Lung (tissue), 12 donors: Measurements from ENCODE around the gene MCRIP2. TPM values are rescaled to one million over a fixed set of nuclear protein-coding genes. Genes with fewer than 3 reads are reported as not detected.

Source experiments
- ATAC-seq: fragments of 200-7000 bp; cut with Tn5 transposase; one replicate; pipeline ENCODE4 v1.9.1; 2020; ENCODE audit warnings: moderate number of reproducible peaks; ENCODE audit not compliant: insufficient read depth, low FRiP score
- DNase-seq, 3 donors: peaks; one replicate each; pipeline ENCODE4 v3.0.0-alpha.2; 2013 to 2017
- H3K27ac ChIP-seq, 2 donors: one replicate each; pipeline ENCODE4 v1.5.1; 2013; ENCODE audit warnings: mild to moderate bottlenecking in 2 of 2, moderate library complexity in 2 of 2, control low read depth in 1 of 2, inconsistent platforms in 1 of 2, low read depth in 1 of 2, low read length in 1 of 2
- H3K27me3 ChIP-seq, 3 donors: one replicate each; pipeline ENCODE4 v1.5.1; 2013; ENCODE audit warnings: low read length in 2 of 3; ENCODE audit not compliant: control insufficient read depth in 3 of 3, insufficient read depth in 3 of 3
- H3K36me3 ChIP-seq, 4 donors: one replicate each; pipeline ENCODE4 v1.5.1; 2013; ENCODE audit warnings: low read length in 4 of 4, mild to moderate bottlenecking in 1 of 4, moderate library complexity in 1 of 4; ENCODE audit not compliant: control insufficient read depth in 4 of 4, insufficient read depth in 4 of 4
- H3K4me1 ChIP-seq, 5 donors: one replicate each; pipeline ENCODE4 v1.5.1; 2013; ENCODE audit warnings: low read length in 5 of 5, mild to moderate bottlenecking in 2 of 5, moderate library complexity in 1 of 5; ENCODE audit not compliant: control insufficient read depth in 5 of 5, insufficient read depth in 5 of 5
- H3K4me3 ChIP-seq: one replicate; pipeline ENCODE4 v1.5.1; 2013; ENCODE audit warnings: mild to moderate bottlenecking, control low read depth, moderate library complexity
- H3K9ac ChIP-seq, 2 donors: one replicate each; pipeline ENCODE4 v1.5.1; 2013; ENCODE audit warnings: low read length in 2 of 2, control low read depth in 1 of 2; ENCODE audit not compliant: insufficient read depth in 1 of 2
- H3K9me3 ChIP-seq, 4 donors: one replicate each; pipeline ENCODE4 v1.5.1; 2013; ENCODE audit warnings: low read length in 3 of 4, mild to moderate bottlenecking in 1 of 4, moderate library complexity in 1 of 4; ENCODE audit not compliant: control insufficient read depth in 4 of 4, insufficient read depth in 3 of 4
- WGBS, 2 donors: extraction: QIAGEN DNeasy Blood & Tissue Kit; methylation state at CpG; one replicate each; pipeline ENCODE4 v1.1.7; 2013; 5-methylcytosine and 5-hydroxymethylcytosine counted together
- polyA plus RNA-seq, 2 donors: library from polyadenylated mRNA; stranded (reverse); fragments of 200-250 nt; gene quantifications; one replicate each; pipeline ENCODE4 v1.2.1, GENCODE V29; 2013
- total RNA-seq, 2 donors: library from RNA; depleted of rRNA in 1 of 2; stranded (reverse); fragments of >200 nt in 1 of 2; gene quantifications; one replicate each; pipeline ENCODE4 v1.2.1, GENCODE V29; 2014 to 2021
- TF ChIP-seq, protein P1 (sequence below): IDR thresholded peaks from 2 replicates; pipeline ENCODE4 v1.5.1; 2012; ENCODE audit warnings: mild to moderate bottlenecking; ENCODE audit errors: control extremely low read depth, extremely low read depth
- donor health status: control.
- donor health status: control.
- donor health status: Bipolar disorder and iron deficiency.
- donor health status: healthy.
- donor health status: DM: yes; HTN: yes; CAD: no.

MCRIP2 gene
- total and polyA plus RNA-seq, 4 donors = 9.1 to 109 (median 53.3) TPM

- no peaks in the 10 kb centered on the region for H3K27me3 ChIP-seq
- no peak overlapping the region for H3K27ac ChIP-seq
- TF ChIP-seq, protein P1, sequence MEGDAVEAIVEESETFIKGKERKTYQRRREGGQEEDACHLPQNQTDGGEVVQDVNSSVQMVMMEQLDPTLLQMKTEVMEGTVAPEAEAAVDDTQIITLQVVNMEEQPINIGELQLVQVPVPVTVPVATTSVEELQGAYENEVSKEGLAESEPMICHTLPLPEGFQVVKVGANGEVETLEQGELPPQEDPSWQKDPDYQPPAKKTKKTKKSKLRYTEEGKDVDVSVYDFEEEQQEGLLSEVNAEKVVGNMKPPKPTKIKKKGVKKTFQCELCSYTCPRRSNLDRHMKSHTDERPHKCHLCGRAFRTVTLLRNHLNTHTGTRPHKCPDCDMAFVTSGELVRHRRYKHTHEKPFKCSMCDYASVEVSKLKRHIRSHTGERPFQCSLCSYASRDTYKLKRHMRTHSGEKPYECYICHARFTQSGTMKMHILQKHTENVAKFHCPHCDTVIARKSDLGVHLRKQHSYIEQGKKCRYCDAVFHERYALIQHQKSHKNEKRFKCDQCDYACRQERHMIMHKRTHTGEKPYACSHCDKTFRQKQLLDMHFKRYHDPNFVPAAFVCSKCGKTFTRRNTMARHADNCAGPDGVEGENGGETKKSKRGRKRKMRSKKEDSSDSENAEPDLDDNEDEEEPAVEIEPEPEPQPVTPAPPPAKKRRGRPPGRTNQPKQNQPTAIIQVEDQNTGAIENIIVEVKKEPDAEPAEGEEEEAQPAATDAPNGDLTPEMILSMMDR = no peak
- H3K36me3 ChIP-seq = peaks cover 2 to 46% (median 19%) of the 10 kb centered on the region in 4 donors
- 93 to 95% methylated on average over 52 of the region's 52 CpGs for WGBS, 2 donors
- ATAC-seq = no peak
- DNase-seq = no peak
- peaks cover 0 to 4% (median 0%) of the 10 kb centered on the region in 4 donors for H3K9me3 ChIP-seq
- peaks cover 0 to 22% (median 4%) of the 10 kb centered on the region in 5 donors for H3K4me1 ChIP-seq
- no peak overlapping the region for H3K4me3 ChIP-seq
- no peak overlapping the region for H3K9ac ChIP-seq
Measured at GRCh38 chr16:670485-671352, 29.1 kb downstream of the MCRIP2 start.

- DNase-seq (no peak), ATAC-seq (no peak)
- TF ChIP-seq, protein P1 = no peak
- Histone ChIP-seq H3K9me3 (peaks cover 0 to 4% (median 0%) of the 10 kb centered on the region in 4 donors), H3K36me3 (peaks cover 2 to 46% (median 19%) of the 10 kb centered on the region in 4 donors), H3K27me3 (no peaks in the 10 kb centered on the region), H3K4me1 (peaks cover 0 to 22% (median 4%) of the 10 kb centered on the region in 5 donors), H3K9ac (no peak overlapping the region), H3K27ac (no peak overlapping the region), H3K4me3 (no peak overlapping the region)
- 88 to 92% methylated on average over 40 of the region's 40 CpGs for WGBS, 2 donors
Measured at GRCh38 chr16:671353-672131, 29.9 kb downstream of the MCRIP2 start.

- Histone ChIP-seq H3K9me3 (peaks cover 0 to 4% (median 0%) of the 10 kb centered on the region in 4 donors), H3K27me3 (no peaks in the 10 kb centered on the region), H3K9ac (no peak overlapping the region), H3K4me1 (peaks cover 0 to 22% (median 4%) of the 10 kb centered on the region in 5 donors), H3K27ac (no peak overlapping the region), H3K4me3 (no peak overlapping the region), H3K36me3 (peaks cover 2 to 46% (median 19%) of the 10 kb centered on the region in 4 donors)
- DNase-seq = no peak
- WGBS, 2 donors = 95% methylated on average over 19 of the region's 19 CpGs
- TF ChIP-seq, protein P1 = no peak
- no peak for ATAC-seq
Measured at GRCh38 chr16:672371-672770, 30.7 kb downstream of the MCRIP2 start.
